KMS-11 (cell line): ENCODE results near the gene KCNG4.

Experiments
- H2AFZ ChIP-seq: fragments of 200-600 bp; sonication (generic); 2 replicates; pipeline ENCODE4 v1.6.1; 2016; ENCODE audit warnings: antibody characterized with exemption, mixed run types, low read depth
- H3K27ac ChIP-seq: fragments of 200-600 bp; sonication (generic); 2 replicates; pipeline ENCODE4 v1.6.1; 2016; ENCODE audit warnings: mild to moderate bottlenecking, mixed run types
- H3K27me3 ChIP-seq: fragments of 200-600 bp; sonication (generic); 2 replicates; pipeline ENCODE4 v1.6.1; 2017; ENCODE audit warnings: mild to moderate bottlenecking, low read depth, mixed run types, moderate library complexity; ENCODE audit not compliant: insufficient read depth
- H3K36me3 ChIP-seq: fragments of 200-600 bp; sonication (generic); 2 replicates; pipeline ENCODE4 v1.6.1; 2017; ENCODE audit warnings: mild to moderate bottlenecking, mixed run types; ENCODE audit not compliant: insufficient read depth
- H3K4me1 ChIP-seq: fragments of 200-600 bp; sonication (generic); 2 replicates; pipeline ENCODE4 v1.6.1; 2016; ENCODE audit warnings: mild to moderate bottlenecking, low read depth, mixed run types; ENCODE audit not compliant: poor library complexity, severe bottlenecking
- H3K4me2 ChIP-seq: fragments of 200-600 bp; sonication (generic); 2 replicates; pipeline ENCODE4 v1.7.0; 2016; ENCODE audit warnings: mild to moderate bottlenecking, mixed run types
- H3K4me3 ChIP-seq: fragments of 200-600 bp; sonication (generic); IDR thresholded peaks from 2 replicates; pipeline ENCODE4 v1.6.1; 2017; ENCODE audit warnings: low read depth, low read length, mixed read lengths; ENCODE audit not compliant: insufficient read depth
- H3K79me2 ChIP-seq: fragments of 200-600 bp; sonication (generic); 2 replicates; pipeline ENCODE4 v1.6.1; 2016; ENCODE audit warnings: low read depth, mixed run types; ENCODE audit not compliant: insufficient read depth
- H3K9ac ChIP-seq: fragments of 200-600 bp; sonication (generic); 2 replicates; pipeline ENCODE4 v1.6.1; 2016; ENCODE audit warnings: mild to moderate bottlenecking, mixed run types
- H4K20me1 ChIP-seq: fragments of 200-600 bp; sonication (generic); 2 replicates; pipeline ENCODE4 v1.6.1; 2016; ENCODE audit warnings: mild to moderate bottlenecking, mixed run types; ENCODE audit not compliant: insufficient read depth
- TF ChIP-seq, protein P1 (sequence below): fragments of 200-600 bp; sonication (generic); conservative IDR thresholded peaks from 2 replicates; pipeline ENCODE4 v1.6.1; 2017; ENCODE audit warnings: low read depth, mild to moderate bottlenecking, antibody characterized with exemption, low read length, moderate library complexity, mixed read lengths

KCNG4 gene

GRCh38 chr16:84246679-84247077, 6.9 kb upstream of the KCNG4 start:
- Histone ChIP-seq H3K9ac (no peak overlapping the region), H3K4me3 (no peak overlapping the region), H4K20me1 (no peaks in the 10 kb centered on the region), H2AFZ (no peak overlapping the region), H3K4me2 (no peak overlapping the region), H3K4me1 (no peaks in the 10 kb centered on the region), H3K36me3 (no peaks in the 10 kb centered on the region), H3K27me3 (peaks cover 38% of the 10 kb centered on the region; the same call in 1 of the 2 replicates), H3K79me2 (no peaks in the 10 kb centered on the region), H3K27ac (no peak overlapping the region)
- TF ChIP-seq, protein P1, sequence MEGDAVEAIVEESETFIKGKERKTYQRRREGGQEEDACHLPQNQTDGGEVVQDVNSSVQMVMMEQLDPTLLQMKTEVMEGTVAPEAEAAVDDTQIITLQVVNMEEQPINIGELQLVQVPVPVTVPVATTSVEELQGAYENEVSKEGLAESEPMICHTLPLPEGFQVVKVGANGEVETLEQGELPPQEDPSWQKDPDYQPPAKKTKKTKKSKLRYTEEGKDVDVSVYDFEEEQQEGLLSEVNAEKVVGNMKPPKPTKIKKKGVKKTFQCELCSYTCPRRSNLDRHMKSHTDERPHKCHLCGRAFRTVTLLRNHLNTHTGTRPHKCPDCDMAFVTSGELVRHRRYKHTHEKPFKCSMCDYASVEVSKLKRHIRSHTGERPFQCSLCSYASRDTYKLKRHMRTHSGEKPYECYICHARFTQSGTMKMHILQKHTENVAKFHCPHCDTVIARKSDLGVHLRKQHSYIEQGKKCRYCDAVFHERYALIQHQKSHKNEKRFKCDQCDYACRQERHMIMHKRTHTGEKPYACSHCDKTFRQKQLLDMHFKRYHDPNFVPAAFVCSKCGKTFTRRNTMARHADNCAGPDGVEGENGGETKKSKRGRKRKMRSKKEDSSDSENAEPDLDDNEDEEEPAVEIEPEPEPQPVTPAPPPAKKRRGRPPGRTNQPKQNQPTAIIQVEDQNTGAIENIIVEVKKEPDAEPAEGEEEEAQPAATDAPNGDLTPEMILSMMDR, result no peak

DNA sequence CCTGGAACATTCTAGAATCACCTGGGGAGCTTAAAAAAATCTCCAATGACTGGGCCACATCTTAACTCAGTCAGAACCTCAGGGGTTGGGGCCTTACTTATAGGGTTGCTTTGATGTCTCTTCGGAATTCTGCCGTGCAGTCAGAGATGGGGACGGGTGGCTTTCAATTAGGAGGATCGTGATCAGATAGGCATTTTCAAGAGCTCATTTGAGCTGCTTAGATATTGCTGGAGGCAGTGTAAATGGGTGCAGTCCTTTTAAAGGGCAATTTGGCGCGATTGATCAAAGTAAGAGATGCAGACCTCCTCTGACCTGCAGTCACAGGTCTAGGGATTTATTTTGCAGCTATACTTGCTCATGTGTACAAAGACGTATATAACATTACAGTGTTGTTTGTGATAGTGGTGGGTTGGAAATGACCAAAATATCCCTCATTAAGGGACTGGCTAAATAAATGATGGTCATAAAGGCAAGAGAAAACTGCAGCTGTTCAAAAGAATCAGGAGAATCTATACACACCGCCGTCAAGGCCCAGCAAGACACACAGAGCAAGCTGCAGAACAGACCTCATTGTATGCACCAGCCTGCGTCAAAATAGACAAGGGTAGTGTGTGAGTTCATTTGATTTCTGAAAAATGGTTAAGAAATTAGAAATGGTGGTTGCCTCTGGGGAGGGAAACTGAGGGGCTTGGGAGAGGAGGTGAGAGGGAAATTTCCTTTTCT, 6.3 kb upstream of the KCNG4 start:
- H3K27me3 ChIP-seq, result peaks cover 39% of the 10 kb centered on the region; the same call in 1 of the 2 replicates
- no peaks in the 10 kb centered on the region for H3K36me3 ChIP-seq
- H3K4me1 ChIP-seq, result no peaks in the 10 kb centered on the region
- no peak overlapping the region for H3K4me3 ChIP-seq
- TF ChIP-seq, protein P1, result no peak
- H3K27ac ChIP-seq, result no peak overlapping the region
- H3K9ac ChIP-seq, result no peak overlapping the region
- no peak overlapping the region for H3K4me2 ChIP-seq
- no peaks in the 10 kb centered on the region for H4K20me1 ChIP-seq
- no peaks in the 10 kb centered on the region for H3K79me2 ChIP-seq
- H2AFZ ChIP-seq, result no peak overlapping the region

DNA sequence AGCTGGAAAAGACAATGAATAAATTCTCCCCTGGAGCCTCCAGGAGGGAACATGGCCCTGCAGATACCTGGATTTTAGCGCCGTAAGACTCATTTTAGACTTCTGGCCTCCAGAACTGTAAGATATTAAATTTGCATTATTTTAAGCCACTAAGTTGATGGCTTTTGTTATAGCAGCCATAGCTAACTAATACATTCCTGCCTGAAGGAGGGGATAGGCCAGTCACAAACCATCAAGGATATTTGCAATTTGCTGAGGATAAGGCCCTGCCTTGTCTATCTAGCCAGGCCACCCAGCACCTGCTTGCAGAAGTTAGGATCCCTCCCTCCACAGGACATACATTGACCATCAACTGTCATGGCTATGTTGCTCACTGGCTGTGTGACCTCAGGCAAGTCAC, 4.9 kb upstream of the KCNG4 start:
- H3K9ac ChIP-seq, result no peak overlapping the region
- H3K4me2 ChIP-seq, result no peak overlapping the region
- no peak overlapping the region for H2AFZ ChIP-seq
- TF ChIP-seq, protein P1, result no peak
- H3K4me3 ChIP-seq, result no peak overlapping the region
- no peaks in the 10 kb centered on the region for H3K36me3 ChIP-seq
- peaks cover 33% of the 10 kb centered on the region; the same call in 1 of the 2 replicates for H3K27me3 ChIP-seq
- no peaks in the 10 kb centered on the region for H4K20me1 ChIP-seq
- no peaks in the 10 kb centered on the region for H3K79me2 ChIP-seq
- no peak overlapping the region for H3K27ac ChIP-seq
- no peaks in the 10 kb centered on the region for H3K4me1 ChIP-seq

DNA sequence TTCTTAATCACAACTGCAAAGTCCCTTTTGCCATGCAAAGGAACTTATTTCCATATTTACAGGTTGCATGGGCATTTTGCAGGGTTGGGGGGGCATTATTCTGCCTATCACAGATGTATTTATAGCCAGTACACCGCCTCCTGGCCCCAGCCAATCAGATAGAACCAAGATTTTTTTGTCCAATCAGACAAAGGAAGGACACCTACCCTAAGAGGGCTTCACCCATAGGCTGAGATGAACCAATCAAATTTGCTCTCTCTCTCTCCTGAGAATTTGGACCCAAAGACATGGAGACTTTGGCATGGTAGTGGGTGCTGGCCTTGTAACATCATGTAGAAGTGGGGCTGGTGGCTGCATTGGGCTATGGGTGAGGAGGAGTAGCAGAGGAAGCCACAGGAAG, 3.9 kb upstream of the KCNG4 start:
- H4K20me1 ChIP-seq, result no peaks in the 10 kb centered on the region
- H3K79me2 ChIP-seq, result no peaks in the 10 kb centered on the region
- H3K36me3 ChIP-seq, result no peaks in the 10 kb centered on the region
- no peak overlapping the region for H3K27ac ChIP-seq
- TF ChIP-seq, protein P1, result no peak
- no peak overlapping the region for H3K4me2 ChIP-seq
- no peak overlapping the region for H3K4me3 ChIP-seq
- peaks cover 43% of the 10 kb centered on the region; the same call in 1 of the 2 replicates for H3K27me3 ChIP-seq
- H2AFZ ChIP-seq, result no peak overlapping the region
- H3K4me1 ChIP-seq, result no peaks in the 10 kb centered on the region
- no peak overlapping the region for H3K9ac ChIP-seq
